GM13977 (cell line): ENCODE measurements around the gene METTL23.
"Not testable (repeated sequence)": the region's sequence is repeated elsewhere in the genome, so short reads cannot be mapped to it uniquely, and the experiment has no call there.

Experiments used
- DNase-seq: peaks from one replicate; pipeline ENCODE4 v3.0.0; 2012; ENCODE audit warnings: low spot score
- in situ Hi-C: fragments of 300-500 bp; cut with MboI; formaldehyde crosslinking; loops from one replicate; pipeline ENCODE4 v1.12.0; 2022; ENCODE audit warnings: low sequenced_read_pairs, low pct_unique_long_range_greater_than_20kb, mixed read lengths, inconsistent platforms; ENCODE audit not compliant: unreplicated experiment
- TF ChIP-seq, protein P1 (sequence below): IDR thresholded peaks from 2 replicates; pipeline ENCODE4 v1.5.1; 2012; ENCODE audit warnings: mild to moderate bottlenecking, control low read depth; ENCODE audit not compliant: insufficient read depth; ENCODE audit errors: extremely low read depth, missing control alignments

Gene METTL23

DNA sequence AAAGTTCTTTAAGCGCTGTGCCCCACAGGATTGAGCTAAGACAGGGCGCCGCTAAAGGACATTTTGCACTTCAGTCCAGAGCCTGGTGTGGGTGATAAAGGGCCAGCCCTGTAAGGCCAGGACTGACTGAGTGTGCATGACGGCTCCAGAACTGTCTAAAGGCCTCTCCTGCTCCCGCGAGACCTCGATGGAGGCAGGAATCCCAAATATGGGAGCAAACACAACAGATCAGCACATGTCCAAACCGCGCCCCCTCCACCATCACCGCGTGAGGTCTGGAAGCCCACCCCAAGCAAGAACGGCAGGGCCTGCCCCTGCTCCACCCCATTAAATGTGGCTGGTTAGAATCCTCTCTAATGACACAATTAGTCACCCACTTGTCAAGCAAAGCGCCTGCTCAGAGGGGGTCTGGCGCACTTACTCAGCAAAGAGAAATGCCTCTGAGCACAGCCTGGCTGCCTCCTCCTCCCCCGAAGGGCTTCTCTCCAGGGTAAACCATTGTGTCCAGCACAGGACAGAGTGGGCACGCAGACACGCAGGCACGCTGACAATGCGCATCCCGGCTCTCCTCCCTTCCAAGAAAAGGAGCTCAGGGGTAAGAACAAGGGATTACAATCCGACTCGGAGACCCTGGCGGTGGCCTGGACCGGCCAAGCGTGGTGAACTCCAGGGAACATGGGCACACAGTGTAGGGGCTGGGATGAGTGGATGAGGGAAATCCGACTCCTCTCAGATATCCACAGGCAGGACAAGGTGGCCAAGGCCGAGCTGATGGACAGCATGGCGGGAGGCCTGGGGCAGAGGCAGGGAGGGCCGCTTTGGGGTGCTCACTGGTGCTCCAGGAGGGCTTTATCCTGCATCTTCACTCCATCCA, 17.3 kb upstream of the METTL23 start:
- in situ Hi-C loops: no loop called here
- TF ChIP-seq, protein P1, sequence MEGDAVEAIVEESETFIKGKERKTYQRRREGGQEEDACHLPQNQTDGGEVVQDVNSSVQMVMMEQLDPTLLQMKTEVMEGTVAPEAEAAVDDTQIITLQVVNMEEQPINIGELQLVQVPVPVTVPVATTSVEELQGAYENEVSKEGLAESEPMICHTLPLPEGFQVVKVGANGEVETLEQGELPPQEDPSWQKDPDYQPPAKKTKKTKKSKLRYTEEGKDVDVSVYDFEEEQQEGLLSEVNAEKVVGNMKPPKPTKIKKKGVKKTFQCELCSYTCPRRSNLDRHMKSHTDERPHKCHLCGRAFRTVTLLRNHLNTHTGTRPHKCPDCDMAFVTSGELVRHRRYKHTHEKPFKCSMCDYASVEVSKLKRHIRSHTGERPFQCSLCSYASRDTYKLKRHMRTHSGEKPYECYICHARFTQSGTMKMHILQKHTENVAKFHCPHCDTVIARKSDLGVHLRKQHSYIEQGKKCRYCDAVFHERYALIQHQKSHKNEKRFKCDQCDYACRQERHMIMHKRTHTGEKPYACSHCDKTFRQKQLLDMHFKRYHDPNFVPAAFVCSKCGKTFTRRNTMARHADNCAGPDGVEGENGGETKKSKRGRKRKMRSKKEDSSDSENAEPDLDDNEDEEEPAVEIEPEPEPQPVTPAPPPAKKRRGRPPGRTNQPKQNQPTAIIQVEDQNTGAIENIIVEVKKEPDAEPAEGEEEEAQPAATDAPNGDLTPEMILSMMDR: no peak
- no peak for DNase-seq

GRCh38 chr17:76709951-76710862, 16.4 kb upstream of the METTL23 start:
- DNase-seq, in situ Hi-C loops: not testable (repeated sequence)

DNA sequence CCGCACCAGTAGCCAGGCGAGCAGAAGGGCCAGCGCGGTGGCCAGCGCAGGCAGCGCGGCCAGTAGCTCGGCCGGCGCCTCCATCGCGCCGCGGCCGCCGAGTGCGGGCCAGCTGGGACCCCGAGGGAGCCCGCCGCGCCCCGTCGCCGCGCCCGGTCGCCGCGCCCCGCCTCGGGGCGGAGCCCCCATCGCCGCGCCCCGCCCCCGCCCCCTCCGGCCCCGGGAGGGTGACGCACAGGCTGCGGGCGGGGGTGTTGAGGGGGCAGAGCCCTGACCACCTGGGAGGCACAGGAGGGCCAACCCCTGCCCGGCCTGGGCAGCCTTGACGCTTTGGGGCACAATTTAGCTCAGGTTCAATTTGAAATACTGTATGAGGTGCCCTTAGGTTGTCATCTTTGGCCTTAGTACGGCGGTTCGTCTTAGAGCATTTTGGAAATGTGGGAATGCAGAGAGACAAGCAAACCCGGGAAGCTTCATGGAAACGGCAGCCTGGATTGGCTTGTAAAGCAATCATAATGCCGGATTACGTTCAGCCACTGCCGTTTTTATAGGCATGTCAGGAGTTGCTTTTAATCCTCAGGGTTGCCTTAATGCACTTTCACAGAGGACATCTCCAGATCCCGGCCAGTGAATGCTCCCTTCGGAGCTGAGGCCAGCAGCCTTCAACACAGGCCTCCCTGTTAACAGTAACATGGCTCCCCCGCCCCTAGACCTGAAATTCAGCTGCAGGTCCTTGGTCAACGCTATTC, 15.6 kb upstream of the METTL23 start, which contains the start of gene MXRA7:
Gene MXRA7, minus strand, starts transcription at position 103 of the 749 bp plus-strand sequence. Its CDS starts 19 bp downstream, at position 84.
- in situ Hi-C loops: no loop called here
- TF ChIP-seq, protein P1: no peak
- DNase-seq: peak; percentile 85

DNA sequence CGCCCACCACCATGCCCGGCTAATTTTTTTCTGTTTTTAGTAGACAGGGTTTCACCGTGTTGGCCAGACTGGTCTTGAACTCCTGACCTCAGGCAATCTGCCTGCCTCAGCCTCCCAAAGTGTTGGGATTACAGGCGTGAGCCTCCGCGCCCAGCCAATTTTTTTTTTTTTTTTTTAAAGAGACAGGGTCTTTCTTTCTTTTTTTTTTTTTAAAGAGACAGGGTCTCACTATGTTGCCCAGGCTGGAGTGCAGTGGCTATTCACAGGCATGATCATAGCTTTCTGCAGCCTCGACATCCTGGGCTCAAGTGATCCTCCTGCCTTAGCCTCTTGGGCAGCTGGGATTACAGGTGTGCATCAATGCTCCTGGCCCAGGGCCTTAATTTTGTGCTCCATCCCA, 14.3 kb upstream of the METTL23 start:
- in situ Hi-C loops, DNase-seq: not testable (repeated sequence)

- DNase-seq: no peak
- in situ Hi-C loops: no loop called here
These were observed 12.9 kb upstream of the METTL23 start for GRCh38 chr17:76713765-76714164.

GRCh38 chr17:76714336-76714735, 12.3 kb upstream of the METTL23 start:
- TF ChIP-seq, protein P1: no peak
- DNase-seq: no peak
- in situ Hi-C loops: no loop called here

More at GRCh38 chr17:76713765-76714164, 12.9 kb upstream of the METTL23 start:
- TF ChIP-seq, protein P1: no peak

DNA sequence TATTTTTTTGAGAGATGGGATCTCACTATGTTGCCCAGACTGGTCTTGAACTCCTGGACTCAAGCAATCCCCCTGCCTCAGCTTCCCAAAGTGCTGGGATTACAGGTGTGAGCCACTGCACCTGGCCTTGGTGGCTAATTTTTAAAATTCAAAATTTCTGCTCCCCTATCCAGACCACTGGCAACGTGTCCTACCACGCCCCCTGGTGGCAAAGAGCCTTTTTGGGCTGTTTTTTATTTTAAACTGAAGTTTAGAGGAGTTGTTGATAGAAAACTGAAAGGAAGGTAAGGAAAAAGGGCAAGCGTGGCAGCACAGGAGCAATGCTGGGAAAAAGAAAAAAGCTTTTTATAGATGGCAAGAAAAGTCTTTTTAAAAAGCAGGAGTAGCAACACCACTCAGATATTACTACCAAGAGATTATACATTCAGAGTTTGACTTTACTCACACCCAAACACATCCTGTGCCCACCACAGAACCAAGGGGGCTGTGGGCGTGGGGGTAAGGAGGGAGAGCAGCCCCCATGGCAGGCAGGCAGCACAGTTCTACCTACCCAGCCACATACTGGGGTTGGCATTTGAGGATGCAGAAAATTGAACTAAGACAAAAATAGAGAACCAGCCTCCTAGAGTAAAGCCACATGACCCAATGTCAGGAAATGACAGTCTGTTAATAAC, 11.7 kb upstream of the METTL23 start:
- DNase-seq: peak; percentile 68
- TF ChIP-seq, protein P1: peak; percentile 81
- in situ Hi-C loops: no loop called here
